Measurements from ENCODE around the gene CPB2.

The CPB2 gene

GRCh38 chr13:46088821-46089562 lies 15.8 kb downstream of the CPB2 start:
- Mint-ChIP-seq H3K36me3 (ENCODE audit: low read depth) (no peaks in the 10 kb centered on the region), H3K27me3 (ENCODE audit: low read depth) (no peaks in the 10 kb centered on the region), H3K4me3 (no peak overlapping the region), H3K4me1 (no peaks in the 10 kb centered on the region), H3K9me3 (no peaks in the 10 kb centered on the region), H3K27ac (no peak overlapping the region)
- no peak for TF ChIP-seq CTCF (IDR thresholded peaks at IDR 0.05; ENCODE audit: unreplicated experiment in 3 of 3)

- no peaks in the 10 kb centered on the region for H3K27me3 Mint-ChIP-seq (ENCODE audit: low read depth)
- no peaks in the 10 kb centered on the region for H3K36me3 Mint-ChIP-seq (ENCODE audit: low read depth)
- H3K27ac Mint-ChIP-seq: no peak overlapping the region
- no peak for TF ChIP-seq CTCF (IDR thresholded peaks at IDR 0.05; ENCODE audit: unreplicated experiment in 3 of 3)
- no peak overlapping the region for H3K4me3 Mint-ChIP-seq
- H3K9me3 Mint-ChIP-seq: no peaks in the 10 kb centered on the region
- no peaks in the 10 kb centered on the region for H3K4me1 Mint-ChIP-seq
Observed at GRCh38 chr13:46087481-46087880, 17.4 kb downstream of the CPB2 start.

GRCh38 chr13:46086985-46087384 lies 17.8 kb downstream of the CPB2 start:
- H3K4me3 Mint-ChIP-seq: no peak overlapping the region
- no peaks in the 10 kb centered on the region for H3K36me3 Mint-ChIP-seq (ENCODE audit: low read depth)
- no peaks in the 10 kb centered on the region for H3K27me3 Mint-ChIP-seq (ENCODE audit: low read depth)
- H3K4me1 Mint-ChIP-seq: no peaks in the 10 kb centered on the region
- no peak for TF ChIP-seq CTCF (IDR thresholded peaks at IDR 0.05; ENCODE audit: unreplicated experiment in 3 of 3)
- H3K27ac Mint-ChIP-seq: no peak overlapping the region
- H3K9me3 Mint-ChIP-seq: no peaks in the 10 kb centered on the region

GRCh38 chr13:46086421-46086922 lies 18.4 kb downstream of the CPB2 start:
- Mint-ChIP-seq H3K4me3 (no peak overlapping the region), H3K36me3 (ENCODE audit: low read depth) (no peaks in the 10 kb centered on the region), H3K4me1 (no peaks in the 10 kb centered on the region), H3K27me3 (ENCODE audit: low read depth) (no peaks in the 10 kb centered on the region), H3K27ac (no peak overlapping the region), H3K9me3 (no peaks in the 10 kb centered on the region)
- no peak for TF ChIP-seq CTCF (IDR thresholded peaks at IDR 0.05; ENCODE audit: unreplicated experiment in 3 of 3)

GRCh38 chr13:46085737-46086136 lies 19.1 kb downstream of the CPB2 start:
- H3K4me1 Mint-ChIP-seq: no peaks in the 10 kb centered on the region
- H3K27me3 Mint-ChIP-seq (ENCODE audit: low read depth): no peaks in the 10 kb centered on the region
- H3K9me3 Mint-ChIP-seq: no peaks in the 10 kb centered on the region
- no peak for TF ChIP-seq CTCF (IDR thresholded peaks at IDR 0.05; ENCODE audit: unreplicated experiment in 3 of 3)
- H3K27ac Mint-ChIP-seq: no peak overlapping the region
- no peaks in the 10 kb centered on the region for H3K36me3 Mint-ChIP-seq (ENCODE audit: low read depth)
- H3K4me3 Mint-ChIP-seq: no peak overlapping the region

GRCh38 chr13:46082324-46082723 lies 22.5 kb downstream of the CPB2 start:
- Mint-ChIP-seq H3K27ac (no peak overlapping the region), H3K27me3 (ENCODE audit: low read depth) (peaks cover 4% of the 10 kb centered on the region), H3K9me3 (no peaks in the 10 kb centered on the region), H3K4me3 (no peak overlapping the region), H3K4me1 (no peaks in the 10 kb centered on the region), H3K36me3 (ENCODE audit: low read depth) (no peaks in the 10 kb centered on the region)
- no peak for TF ChIP-seq CTCF (IDR thresholded peaks at IDR 0.05; ENCODE audit: unreplicated experiment in 3 of 3)

All from nephron (organoid).